HepG2 (cell line): ENCODE results near the gene ASPRV1. TPM values are rescaled to one million over a fixed set of nuclear protein-coding genes. Genes with fewer than 3 reads are reported as not detected.

Source experiments
- ELF3 ChIP-seq: IDR thresholded peaks from 2 replicates; pipeline ENCODE4 v1.6.1; 2016; ENCODE audit warnings: missing genetic modification reagents, missing compliant biosample characterization
- HDAC6 ChIP-seq: fragments of 200-600 bp; sonication (generic); IDR thresholded peaks from 2 replicates; pipeline ENCODE4 v1.7.0; 2017; ENCODE audit warnings: mild to moderate bottlenecking, antibody characterized with exemption, low read length, low read depth
- HHEX ChIP-seq: IDR thresholded peaks from 2 replicates; pipeline ENCODE4 v1.6.1; 2016; ENCODE audit warnings: control low read depth
- HMGA1 ChIP-seq: sonication (generic); formaldehyde crosslinking; conservative IDR thresholded peaks from 2 replicates; pipeline ENCODE4 v1.4.0; 2020; ENCODE audit warnings: missing genetic modification reagents
- KLF9 ChIP-seq: IDR thresholded peaks from 2 replicates; pipeline ENCODE4 v1.6.1; 2016; ENCODE audit warnings: low read depth
- LCORL ChIP-seq, 2 experiments: fragments of 450-650 bp in 1 of 2; sonication (generic) in 1 of 2; formaldehyde crosslinking in 1 of 2; IDR thresholded peaks; 2 replicates each; pipeline versions ENCODE4 v1.5.0 to v1.6.1; 2017 to 2020; ENCODE audit warnings: antibody characterized with exemption in 1 of 2, missing genetic modification reagents in 1 of 2
- NR1H2 ChIP-seq: sonication (generic); formaldehyde crosslinking; IDR thresholded peaks from 2 replicates; pipeline ENCODE4 v1.8.1; 2022; ENCODE audit warnings: low read depth, missing genetic modification reagents, borderline replicate concordance
- SRSF1 ChIP-seq: fragments of 200-400 bp; formaldehyde crosslinking; optimal IDR thresholded peaks from 2 replicates; pipeline ENCODE3; 2017; ENCODE audit warnings: mild to moderate bottlenecking, low read depth, low read length, moderate library complexity
- SUZ12 ChIP-seq: fragments of 150-350 bp; IDR thresholded peaks from 2 replicates; pipeline ENCODE4 v1.6.1; 2014; ENCODE audit warnings: low read depth, low read length
- TFAP4 ChIP-seq: sonication (generic); IDR thresholded peaks from 2 replicates; pipeline ENCODE4 v1.6.1; 2016; ENCODE audit warnings: low read depth, borderline replicate concordance
- XBP1 ChIP-seq: sonication (generic); formaldehyde crosslinking; IDR thresholded peaks from 2 replicates; pipeline ENCODE4 v1.5.0; 2020; ENCODE audit warnings: missing genetic modification reagents
- ZBTB1 ChIP-seq: sonication (generic); formaldehyde crosslinking; IDR thresholded peaks from 2 replicates; pipeline ENCODE4 v1.4.0; 2020; ENCODE audit warnings: missing genetic modification reagents, borderline replicate concordance
- ZNF121 ChIP-seq: sonication (generic); formaldehyde crosslinking; IDR thresholded peaks from 2 replicates; pipeline ENCODE4 v1.5.0; 2020; ENCODE audit warnings: mild to moderate bottlenecking, missing genetic modification reagents
- ZNF253 ChIP-seq: sonication (generic); formaldehyde crosslinking; IDR thresholded peaks from 2 replicates; pipeline ENCODE4 v1.8.0; 2022; ENCODE audit warnings: mild to moderate bottlenecking, missing genetic modification reagents, borderline replicate concordance
- ZNF296 ChIP-seq: sonication (generic); formaldehyde crosslinking; conservative IDR thresholded peaks from 2 replicates; pipeline ENCODE4 v1.5.0; 2020; ENCODE audit warnings: mild to moderate bottlenecking, missing genetic modification reagents
- ZNF331 ChIP-seq: sonication (generic); formaldehyde crosslinking; IDR thresholded peaks from 2 replicates; pipeline ENCODE4 v1.4.0; 2020; ENCODE audit warnings: missing genetic modification reagents
- ZNF362 ChIP-seq: sonication (generic); formaldehyde crosslinking; IDR thresholded peaks from 2 replicates; pipeline ENCODE4 v1.4.0; 2020; ENCODE audit warnings: missing genetic modification reagents, mild to moderate bottlenecking, borderline replicate concordance
- ZNF432 ChIP-seq: sonication (generic); formaldehyde crosslinking; IDR thresholded peaks from 2 replicates; pipeline ENCODE4 v1.5.0; 2020; ENCODE audit warnings: missing genetic modification reagents, mild to moderate bottlenecking, borderline replicate concordance
- ZNF567 ChIP-seq: sonication (generic); formaldehyde crosslinking; IDR thresholded peaks from 2 replicates; pipeline ENCODE4 v1.8.1; 2023; ENCODE audit warnings: mild to moderate bottlenecking, missing genetic modification reagents, borderline replicate concordance
- ZNF580 ChIP-seq: IDR thresholded peaks from 2 replicates; pipeline ENCODE4 v1.6.1; 2016; ENCODE audit warnings: low read depth, borderline replicate concordance
- ZNF598 ChIP-seq: sonication (generic); formaldehyde crosslinking; IDR thresholded peaks from 2 replicates; pipeline ENCODE4 v1.5.1; 2020; ENCODE audit warnings: mild to moderate bottlenecking, missing genetic modification reagents, borderline replicate concordance
- ZNF768 ChIP-seq: sonication (generic); formaldehyde crosslinking; IDR thresholded peaks from 2 replicates; pipeline ENCODE4 v1.4.0; 2020; ENCODE audit warnings: missing genetic modification reagents
- ZNF883 ChIP-seq: sonication (generic); formaldehyde crosslinking; IDR thresholded peaks from 2 replicates; pipeline ENCODE4 v1.5.1; 2020; ENCODE audit warnings: mild to moderate bottlenecking, missing genetic modification reagents; ENCODE audit errors: not compliant biosample characterization
- polyA plus RNA-seq, 8 experiments: library from polyadenylated mRNA; depleted of rRNA in 3 of 8; stranded (reverse) in 7 of 8; unstranded in 1 of 8; fragments of >200 nt; fragmentation: Illumina TruSeq in 4 of 8; extraction: Trizol in 4 of 8; gene quantifications; 2 replicates each; pipeline versions ENCODE4 v1.2.1 to v1.2.3, GENCODE V29; 2011 to 2016; ENCODE audit warnings: low read depth in 4 of 8, missing spikeins in 1 of 8, mixed read lengths in 1 of 8; ENCODE audit not compliant: insufficient read depth in 1 of 8
- total RNA-seq, 5 experiments: library from RNA; depleted of rRNA; stranded (reverse); fragments of >200 nt; fragmentation: Illumina TruSeq; extraction: Trizol; gene quantifications; 2 replicates each; pipeline ENCODE4 v1.2.3, GENCODE V29; 2016; ENCODE audit warnings: low read depth in 1 of 5

The ASPRV1 gene
- total and polyA plus RNA-seq, 2 of the 13 experiments (the other 11 are each of a cell fraction or from before 2014, with no cell fraction given): 0.40 to 0.48 TPM

DNA sequence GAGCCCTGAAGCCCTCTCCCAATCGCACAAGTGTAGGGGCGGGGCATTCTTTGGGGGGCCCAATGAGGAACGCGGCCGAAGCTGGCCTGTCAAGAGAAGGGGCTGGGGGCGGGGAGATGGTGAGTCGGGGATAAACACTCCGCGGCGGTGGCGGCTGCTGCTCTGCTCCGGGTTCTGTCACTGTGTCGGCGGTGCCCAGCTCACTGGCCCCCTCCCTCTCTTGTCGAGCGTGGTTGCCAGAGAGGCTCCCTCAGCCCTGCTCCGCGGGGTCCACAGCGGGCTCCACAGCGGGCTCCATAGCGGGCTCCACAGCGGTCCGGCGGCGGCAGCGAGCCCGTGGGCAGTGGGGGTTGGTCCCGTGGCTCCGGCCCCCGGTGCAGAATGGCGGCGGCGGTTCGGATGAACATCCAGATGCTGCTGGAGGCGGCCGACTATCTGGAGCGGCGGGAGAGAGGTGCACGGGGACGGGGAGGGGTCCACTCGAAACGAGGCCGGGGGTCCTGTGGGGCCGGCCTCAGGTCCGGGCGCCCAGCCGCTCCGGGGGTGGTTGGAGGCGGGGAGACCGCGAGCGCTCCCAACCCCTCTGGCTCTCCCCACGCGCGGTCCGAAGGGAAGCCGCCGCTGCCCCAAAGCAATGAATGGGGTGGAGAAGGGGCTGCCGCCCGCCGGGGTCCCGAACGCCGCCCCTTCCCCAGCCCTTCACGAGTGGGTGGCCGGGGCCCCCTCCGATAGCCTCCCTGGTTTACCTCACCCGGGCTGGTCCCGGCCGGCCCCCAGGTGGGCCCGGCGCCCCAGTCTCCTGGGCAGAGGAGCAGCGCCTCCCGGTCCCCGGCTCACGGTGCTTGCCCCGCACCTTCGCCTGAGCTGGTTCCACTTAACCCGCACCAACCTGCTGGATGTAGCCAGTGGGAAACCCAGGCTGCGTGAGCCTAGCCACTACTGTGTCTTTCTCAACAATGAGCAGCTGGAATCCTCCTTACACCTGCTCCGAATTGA, 46.2 kb downstream of the ASPRV1 start, which contains the start of gene MXD1 (continued):
- TF ChIP-seq ZNF253 (CRISPR knock-in tag) (0 out of 2 replicates have a peak, but pooled peaks have one; percentile 27), SRSF1 (no peak), HMGA1 (no peak), NR1H2 (CRISPR knock-in tag) (no peak), ZNF768 (CRISPR knock-in tag) (peak; percentile 64; the same call in 1 of the 2 replicates), LCORL (IDR thresholded peaks at IDR 0.05) (no peak), LCORL (CRISPR knock-in tag; IDR thresholded peaks at IDR 0.05) (0 out of 2 replicates have a peak, but pooled peaks have one; percentile 58), ELF3 (CRISPR knock-in tag) (no peak), SUZ12 (no peak), KLF9 (0 out of 2 replicates have a peak, but pooled peaks have one; percentile 25), ZNF567 (CRISPR knock-in tag) (no peak), ZNF580 (no peak), ZBTB1 (peak; percentile 18; the same call in 1 of the 2 replicates), ZNF883 (CRISPR knock-in tag) (peak; percentile 50), ZNF121 (CRISPR knock-in tag) (0 out of 2 replicates have a peak, but pooled peaks have one; percentile 31), ZNF331 (no peak), ZNF296 (CRISPR knock-in tag) (no peak), TFAP4 (no peak), XBP1 (CRISPR knock-in tag) (no peak), HDAC6 (no peak), ZNF432 (0 out of 2 replicates have a peak, but pooled peaks have one; percentile 69), ZNF598 (CRISPR knock-in tag) (no peak; the same call in 1 of the 2 replicates), HHEX (CRISPR knock-in tag) (no peak), ZNF362 (CRISPR knock-in tag) (no peak)
